BJ (cell line): Measurements from ENCODE around the gene APBB1IP. TPM values are rescaled to one million over a fixed set of nuclear protein-coding genes. Genes with fewer than 3 reads are reported as not detected.

Source experiments
- CTCF ChIA-PET: fragments of 350-600 bp; formaldehyde crosslinking; extraction: SDS; loops from one replicate; lab custom pipeline; 2021; ENCODE audit warnings: antibody characterized with exemption, inconsistent platforms; lab: Yijun Ruan, JAX
- POLR2A ChIA-PET: fragments of 300-600 bp; sonication (Branson Sonifier 250); formaldehyde crosslinking; extraction: SDS; loops from one replicate; lab custom pipeline; 2021; ENCODE audit warnings: antibody characterized with exemption; lab: Charles Lee
- DNase-seq: peaks from one replicate; pipeline ENCODE4 v3.0.0-alpha.2; 2011; ENCODE audit warnings: low read depth
- H3K27me3 ChIP-seq: 2 replicates; pipeline ENCODE4 v1.6.0; 2011; ENCODE audit warnings: low read length; ENCODE audit not compliant: control insufficient read depth, insufficient read depth
- H3K36me3 ChIP-seq: 2 replicates; pipeline ENCODE4 v1.5.1; 2011; ENCODE audit warnings: low read length; ENCODE audit not compliant: control insufficient read depth, insufficient read depth
- H3K4me3 ChIP-seq: 2 replicates; pipeline ENCODE4 v1.5.1; 2011; ENCODE audit warnings: low read depth, mild to moderate bottlenecking, control low read depth, low read length
- CTCF ChIP-seq: IDR thresholded peaks from 2 replicates; pipeline ENCODE4 v1.5.1; 2011; ENCODE audit warnings: low read depth, mild to moderate bottlenecking, control low read depth, inconsistent platforms, low read length, moderate library complexity; ENCODE audit not compliant: insufficient read depth
- polyA plus RNA-seq: library from polyadenylated mRNA; depleted of rRNA; stranded (reverse); fragments of >200 nt; gene quantifications from 2 replicates; pipeline ENCODE4 v1.2.3, GENCODE V29; 2011

The APBB1IP gene
- polyA plus RNA-seq, 1 experiment = 4.3 TPM

- ChIA-PET CTCF (interaction anchor here (0.7 to 1.2 kb wide), 4 partner anchors 140 to 219 kb away, joined by 3 to 6 read pairs (median 3); no protein-coding TSS in a partner anchor), POLR2A (no interaction called here)
- DNase-seq = no peak
- no peak for TF ChIP-seq CTCF
- Histone ChIP-seq H3K36me3 (peaks cover 1% of the 10 kb centered on the region; the same call in 1 of the 2 replicates), H3K27me3 (no peaks in the 10 kb centered on the region; the same call in 1 of the 2 replicates), H3K4me3 (no peak overlapping the region)
These were observed 116.1 kb downstream of the APBB1IP start for GRCh38 chr10:26554246-26554645.

GRCh38 chr10:26555719-26556368 lies 117.7 kb downstream of the APBB1IP start:
- ChIA-PET POLR2A (no interaction called here), CTCF (interaction anchor here (0.6 to 3.4 kb wide), 7 partner anchors 8 to 830 kb away, joined by 3 to 50 read pairs (median 3); no protein-coding TSS in a partner anchor)
- Histone ChIP-seq H3K27me3 (no peaks in the 10 kb centered on the region; the same call in 1 of the 2 replicates), H3K36me3 (peaks cover 1% of the 10 kb centered on the region; the same call in 1 of the 2 replicates), H3K4me3 (no peak overlapping the region)
- no peak for TF ChIP-seq CTCF
- DNase-seq = peak; percentile 48

GRCh38 chr10:26556748-26557640 lies 118.9 kb downstream of the APBB1IP start:
- TF ChIP-seq CTCF = peak; percentile 89
- Histone ChIP-seq H3K36me3 (no peaks in the 10 kb centered on the region), H3K4me3 (no peak overlapping the region), H3K27me3 (no peaks in the 10 kb centered on the region; the same call in 1 of the 2 replicates)
- CTCF ChIA-PET = interaction anchor here (0.6 to 3.4 kb wide), 7 partner anchors 13 to 682 kb away, joined by 3 to 50 read pairs (median 4); no protein-coding TSS in a partner anchor
- POLR2A ChIA-PET = no interaction called here
- no peak for DNase-seq

- Histone ChIP-seq H3K4me3 (no peak overlapping the region), H3K27me3 (no peaks in the 10 kb centered on the region; the same call in 1 of the 2 replicates), H3K36me3 (no peaks in the 10 kb centered on the region)
- DNase-seq = no peak
- ChIA-PET POLR2A (no interaction called here), CTCF (interaction anchor here (0.6 to 3.4 kb wide), 4 partner anchors 12 to 227 kb away, joined by 3 to 50 read pairs (median 4); no protein-coding TSS in a partner anchor)
- TF ChIP-seq CTCF = no peak
These were observed 119.5 kb downstream of the APBB1IP start for GRCh38 chr10:26557641-26558014.
